SK-N-SH (cell line): Measurements from ENCODE around the gene VASP. TPM values are rescaled to one million over a fixed set of nuclear protein-coding genes. Genes with fewer than 3 reads are reported as not detected.

Experiments used
- CTCF ChIA-PET: fragments of 300-600, 350-600 bp; formaldehyde crosslinking; extraction: SDS; loops from one replicate; lab custom pipeline; 2021; lab: Yijun Ruan, JAX
- POLR2A ChIA-PET: fragments of 350-600 bp; sonication (Branson Sonifier 250); formaldehyde crosslinking; extraction: SDS; loops from one replicate; lab custom pipeline; 2020; ENCODE audit warnings: antibody characterized with exemption, inconsistent platforms; lab: Yijun Ruan, JAX
- DNase-seq: peaks from one replicate; pipeline ENCODE4 v3.0.0; 2012
- H2AFZ ChIP-seq: fragments of 200-600 bp; sonication (generic); 2 replicates; pipeline ENCODE4 v1.8.1; 2016; ENCODE audit warnings: antibody characterized with exemption, mild to moderate bottlenecking, low read depth
- H3F3A ChIP-seq: fragments of 200-600 bp; sonication (generic); replicated peaks from 2 replicates; pipeline ENCODE3; 2016; ENCODE audit warnings: antibody characterized with exemption, mild to moderate bottlenecking; ENCODE audit not compliant: insufficient read depth
- H3K27ac ChIP-seq, 2 experiments: fragments of 200-500 bp in 1 of 2; fragments of 200-600 bp in 1 of 2; sonication (Bioruptor generic) in 1 of 2; sonication (generic), shearing (Covaris generic) in 1 of 2; 2 replicates each; pipeline versions ENCODE4 v1.5.1 to v1.6.1; 2014 to 2016; ENCODE audit warnings: low read depth in 2 of 2, inconsistent platforms in 1 of 2, low read length in 1 of 2, mild to moderate bottlenecking in 1 of 2, mixed read lengths in 1 of 2
- H3K27me3 ChIP-seq: fragments of 200-600 bp; sonication (generic), shearing (Covaris generic); 2 replicates; pipeline ENCODE4 v1.6.1; 2016; ENCODE audit warnings: mixed run types; ENCODE audit not compliant: insufficient read depth
- H3K36me3 ChIP-seq, 2 experiments: fragments of 200-500 bp in 1 of 2; fragments of 200-600 bp in 1 of 2; sonication (Bioruptor generic) in 1 of 2; sonication (generic) in 1 of 2; replicated peaks in 1 of 2; 2 replicates each; pipeline versions ENCODE3 to v1.5.1; 2014 to 2016; ENCODE audit warnings: low read length in 1 of 2, mild to moderate bottlenecking in 1 of 2; ENCODE audit not compliant: insufficient read depth in 2 of 2, control insufficient read depth in 1 of 2
- H3K4me1 ChIP-seq, 2 experiments: fragments of 200-500 bp in 1 of 2; fragments of 200-600 bp in 1 of 2; sonication (Bioruptor generic) in 1 of 2; sonication (generic), shearing (Covaris generic) in 1 of 2; 2 replicates each; pipeline versions ENCODE4 v1.5.1 to v1.6.1; 2014 to 2016; ENCODE audit warnings: low read depth in 1 of 2, low read length in 1 of 2, mixed run types in 1 of 2; ENCODE audit not compliant: insufficient read depth in 2 of 2, control insufficient read depth in 1 of 2
- H3K4me2 ChIP-seq: fragments of 200-600 bp; sonication (generic), shearing (Covaris generic); 2 replicates; pipeline ENCODE4 v1.6.1; 2017; ENCODE audit warnings: mixed run types
- H3K4me3 ChIP-seq, 2 experiments: fragments of 200-500 bp in 1 of 2; fragments of 200-600 bp in 1 of 2; sonication (Bioruptor generic) in 1 of 2; sonication (generic), shearing (Covaris generic) in 1 of 2; 2 replicates each; pipeline versions ENCODE4 v1.5.1 to v1.8.1; 2014 to 2016; ENCODE audit warnings: low read depth in 2 of 2, inconsistent platforms in 1 of 2, low read length in 1 of 2, mild to moderate bottlenecking in 1 of 2, mixed read lengths in 1 of 2, moderate library complexity in 1 of 2
- H3K79me2 ChIP-seq: fragments of 200-600 bp; sonication (generic); 2 replicates; pipeline ENCODE4 v1.8.1; 2017; ENCODE audit warnings: mild to moderate bottlenecking; ENCODE audit not compliant: insufficient read depth
- H3K9ac ChIP-seq: fragments of 200-600 bp; sonication (generic); 2 replicates; pipeline ENCODE4 v1.6.1; 2017; ENCODE audit warnings: mixed run types
- H3K9me2 ChIP-seq: fragments of 200-600 bp; sonication (generic); 2 replicates; pipeline ENCODE4 v1.6.1; 2017; ENCODE audit warnings: mixed run types
- H3K9me3 ChIP-seq: fragments of 200-600 bp; sonication (generic); 2 replicates; pipeline ENCODE4 v1.6.1; 2017; ENCODE audit warnings: mixed run types, mild to moderate bottlenecking, moderate library complexity
- H4K20me1 ChIP-seq: fragments of 200-600 bp; sonication (generic); 2 replicates; pipeline ENCODE4 v1.6.1; 2017; ENCODE audit warnings: mild to moderate bottlenecking, mixed run types; ENCODE audit not compliant: insufficient read depth
- CHD2 ChIP-seq: fragments of 150-350 bp; IDR thresholded peaks from 2 replicates; pipeline ENCODE4 v1.6.1; 2018; ENCODE audit warnings: low read length; ENCODE audit not compliant: partially characterized antibody
- ELF1 ChIP-seq: IDR thresholded peaks from 2 replicates; pipeline ENCODE4 v1.4.0; 2012
- EP300 ChIP-seq, 2 experiments: IDR thresholded peaks; 2 replicates each; pipeline versions ENCODE4 v1.4.0 to v1.6.1; 2012; ENCODE audit warnings: borderline replicate concordance in 1 of 2, low read depth in 1 of 2, low read length in 1 of 2
- RAD21 ChIP-seq: IDR thresholded peaks from 2 replicates; pipeline ENCODE4 v1.6.1; 2012; ENCODE audit warnings: mild to moderate bottlenecking, low read length
- RCOR1 ChIP-seq: fragments of 150-350 bp; IDR thresholded peaks from 2 replicates; pipeline ENCODE4 v1.6.1; 2017; ENCODE audit warnings: antibody characterized with exemption, low read length
- SMC3 ChIP-seq: IDR thresholded peaks from 2 replicates; pipeline ENCODE4 v1.6.1; 2012; ENCODE audit warnings: low read depth, low read length, improper control_type of control experiment
- WGBS: methylation state at CpG from one replicate; pipeline ENCODE4 v1.1.6; 2017; ENCODE audit warnings: low lambda C conversion rate; 5-methylcytosine and 5-hydroxymethylcytosine counted together
- polyA plus RNA-seq, 3 experiments: library from polyadenylated mRNA; depleted of rRNA; stranded (reverse); fragments of >200 nt; gene quantifications; 2 replicates each; pipeline ENCODE4 v1.2.3, GENCODE V29; 2012
- TF ChIP-seq, protein P1 (sequence below): IDR thresholded peaks from 2 replicates; pipeline ENCODE4 v1.6.1; 2012; ENCODE audit warnings: mild to moderate bottlenecking, low read depth, low read length, moderate library complexity
- TF ChIP-seq, protein P2 (sequence below): fragments of 200-600 bp; sonication (generic); IDR thresholded peaks from 2 replicates; pipeline ENCODE4 v1.6.1; 2017; ENCODE audit warnings: antibody characterized with exemption, mild to moderate bottlenecking, moderate library complexity

VASP gene
- polyA plus RNA-seq, 1 of the 3 experiments (the other 2 are of a cell fraction) = 37.8 TPM

DNA sequence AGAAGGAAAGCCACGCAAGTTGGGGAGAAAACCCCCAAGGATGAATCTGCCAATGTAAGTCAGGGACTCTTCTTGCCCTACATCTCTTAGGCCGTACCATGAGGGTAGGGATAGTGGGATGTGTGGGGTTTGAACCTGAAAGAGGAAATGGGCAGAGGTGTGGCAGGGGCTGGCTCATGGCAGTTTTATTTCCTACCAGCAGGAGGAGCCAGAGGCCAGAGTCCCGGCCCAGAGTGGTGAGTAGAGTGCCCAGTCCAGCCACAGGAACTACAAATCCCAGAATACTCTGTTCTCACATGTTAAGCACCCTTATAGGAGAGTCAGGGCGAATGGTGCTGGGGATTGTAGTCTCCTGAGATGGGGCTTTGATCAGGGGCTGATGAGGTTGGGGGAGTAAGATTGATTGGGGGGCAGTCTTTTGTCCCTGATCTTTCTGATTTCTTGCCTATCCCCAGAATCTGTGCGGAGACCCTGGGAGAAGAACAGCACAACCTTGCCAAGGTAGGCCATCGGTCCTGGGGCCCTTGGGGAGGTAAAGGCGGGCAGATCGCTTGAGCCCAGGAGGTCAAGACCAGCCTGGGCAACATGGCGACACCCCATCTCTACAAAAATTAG, 16.5 kb downstream of the VASP start:
- WGBS = 65% methylated on average over 9 of the region's 9 CpGs
- H4K20me1 ChIP-seq = peaks cover 20% of the 10 kb centered on the region; the same call in 1 of the 2 replicates

More for the DNA sequence above, 16.5 kb downstream of the VASP start:
- H3K9me2 ChIP-seq = no peaks in the 10 kb centered on the region
- H3K27ac ChIP-seq = peak overlapping the region in 1 of 2 experiments; percentile 34; a peak in 1 of 4 replicates
- ChIA-PET CTCF (interaction anchor here (0.7 to 1.1 kb wide), 5 partner anchors 8 to 575 kb away, joined by 3 to 4 read pairs (median 3); no protein-coding TSS in a partner anchor), POLR2A (no interaction called here)
- no peak overlapping the region for H3K9ac ChIP-seq
- H3K4me2 ChIP-seq = no peak overlapping the region
- H3K4me3 ChIP-seq = peak overlapping the region in 1 of 2 experiments; percentile 4; a peak in 1 of 4 replicates
- peaks cover 27 to 41% of the 10 kb centered on the region in 2 experiments for H3K36me3 ChIP-seq
- no peaks in the 10 kb centered on the region for H3K4me1 ChIP-seq
- H2AFZ ChIP-seq = no peak overlapping the region
- H3K9me3 ChIP-seq = no peaks in the 10 kb centered on the region
- H3F3A ChIP-seq = peaks cover 34% of the 10 kb centered on the region
- no peaks in the 10 kb centered on the region for H3K27me3 ChIP-seq
- DNase-seq = peak; percentile 94
- TF ChIP-seq SMC3 = peak; percentile 78
- TF ChIP-seq, protein P1, sequence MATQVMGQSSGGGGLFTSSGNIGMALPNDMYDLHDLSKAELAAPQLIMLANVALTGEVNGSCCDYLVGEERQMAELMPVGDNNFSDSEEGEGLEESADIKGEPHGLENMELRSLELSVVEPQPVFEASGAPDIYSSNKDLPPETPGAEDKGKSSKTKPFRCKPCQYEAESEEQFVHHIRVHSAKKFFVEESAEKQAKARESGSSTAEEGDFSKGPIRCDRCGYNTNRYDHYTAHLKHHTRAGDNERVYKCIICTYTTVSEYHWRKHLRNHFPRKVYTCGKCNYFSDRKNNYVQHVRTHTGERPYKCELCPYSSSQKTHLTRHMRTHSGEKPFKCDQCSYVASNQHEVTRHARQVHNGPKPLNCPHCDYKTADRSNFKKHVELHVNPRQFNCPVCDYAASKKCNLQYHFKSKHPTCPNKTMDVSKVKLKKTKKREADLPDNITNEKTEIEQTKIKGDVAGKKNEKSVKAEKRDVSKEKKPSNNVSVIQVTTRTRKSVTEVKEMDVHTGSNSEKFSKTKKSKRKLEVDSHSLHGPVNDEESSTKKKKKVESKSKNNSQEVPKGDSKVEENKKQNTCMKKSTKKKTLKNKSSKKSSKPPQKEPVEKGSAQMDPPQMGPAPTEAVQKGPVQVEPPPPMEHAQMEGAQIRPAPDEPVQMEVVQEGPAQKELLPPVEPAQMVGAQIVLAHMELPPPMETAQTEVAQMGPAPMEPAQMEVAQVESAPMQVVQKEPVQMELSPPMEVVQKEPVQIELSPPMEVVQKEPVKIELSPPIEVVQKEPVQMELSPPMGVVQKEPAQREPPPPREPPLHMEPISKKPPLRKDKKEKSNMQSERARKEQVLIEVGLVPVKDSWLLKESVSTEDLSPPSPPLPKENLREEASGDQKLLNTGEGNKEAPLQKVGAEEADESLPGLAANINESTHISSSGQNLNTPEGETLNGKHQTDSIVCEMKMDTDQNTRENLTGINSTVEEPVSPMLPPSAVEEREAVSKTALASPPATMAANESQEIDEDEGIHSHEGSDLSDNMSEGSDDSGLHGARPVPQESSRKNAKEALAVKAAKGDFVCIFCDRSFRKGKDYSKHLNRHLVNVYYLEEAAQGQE = 0 out of 2 replicates have a peak, but pooled peaks have one; percentile 19
- TF ChIP-seq RCOR1 = 0 out of 2 replicates have a peak, but pooled peaks have one; percentile 37
- TF ChIP-seq ELF1 = no peak
- TF ChIP-seq RAD21 = peak; percentile 91
- TF ChIP-seq EP300 (IDR thresholded peaks at IDR 0.05; ENCODE audit: borderline replicate concordance in 1 of 2, low read depth in 1 of 2, low read length in 1 of 2) = no peak
- TF ChIP-seq CHD2 = peak; percentile 72
- TF ChIP-seq, protein P2, sequence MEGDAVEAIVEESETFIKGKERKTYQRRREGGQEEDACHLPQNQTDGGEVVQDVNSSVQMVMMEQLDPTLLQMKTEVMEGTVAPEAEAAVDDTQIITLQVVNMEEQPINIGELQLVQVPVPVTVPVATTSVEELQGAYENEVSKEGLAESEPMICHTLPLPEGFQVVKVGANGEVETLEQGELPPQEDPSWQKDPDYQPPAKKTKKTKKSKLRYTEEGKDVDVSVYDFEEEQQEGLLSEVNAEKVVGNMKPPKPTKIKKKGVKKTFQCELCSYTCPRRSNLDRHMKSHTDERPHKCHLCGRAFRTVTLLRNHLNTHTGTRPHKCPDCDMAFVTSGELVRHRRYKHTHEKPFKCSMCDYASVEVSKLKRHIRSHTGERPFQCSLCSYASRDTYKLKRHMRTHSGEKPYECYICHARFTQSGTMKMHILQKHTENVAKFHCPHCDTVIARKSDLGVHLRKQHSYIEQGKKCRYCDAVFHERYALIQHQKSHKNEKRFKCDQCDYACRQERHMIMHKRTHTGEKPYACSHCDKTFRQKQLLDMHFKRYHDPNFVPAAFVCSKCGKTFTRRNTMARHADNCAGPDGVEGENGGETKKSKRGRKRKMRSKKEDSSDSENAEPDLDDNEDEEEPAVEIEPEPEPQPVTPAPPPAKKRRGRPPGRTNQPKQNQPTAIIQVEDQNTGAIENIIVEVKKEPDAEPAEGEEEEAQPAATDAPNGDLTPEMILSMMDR = peak; percentile 94
- TF ChIP-seq, all 33 proteins: peak for 6
- peaks cover 10% of the 10 kb centered on the region; the same call in 1 of the 2 replicates for H3K79me2 ChIP-seq
